ENCODE measurements around the gene CCDC157. TPM values are rescaled to one million over a fixed set of nuclear protein-coding genes. Genes with fewer than 3 reads are reported as not detected.

Gene CCDC157
- polyA plus RNA-seq, 1 of the 3 experiments (the other 2 are of a cell fraction) = 5.8 TPM

DNA sequence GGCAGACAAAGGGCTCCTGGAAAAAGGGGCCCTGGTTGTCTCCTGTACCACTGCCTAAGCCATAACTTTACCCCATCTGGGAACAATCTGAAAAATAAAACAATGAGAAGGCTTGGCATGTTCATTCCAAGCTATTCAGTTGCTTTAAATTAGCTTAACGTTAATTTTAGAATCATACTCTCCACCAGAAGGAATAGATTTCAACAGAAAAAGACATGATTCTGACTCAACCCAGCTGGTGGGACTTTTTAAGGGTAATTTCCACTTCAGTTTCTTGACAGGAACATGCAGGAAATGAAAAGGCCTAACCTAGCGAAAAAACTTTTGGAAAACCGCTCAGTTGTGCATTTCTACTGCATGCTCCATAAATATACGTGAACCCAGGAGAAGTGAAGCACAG is 8.0 kb upstream of the CCDC157 start:
- no peak for DNase-seq
- POLR2A ChIA-PET = no interaction called here
- WGBS (ENCODE audit: low lambda C conversion rate) = 81% methylated on average over 4 of the region's 4 CpGs
- no peak overlapping the region for H3K4me3 ChIP-seq (ENCODE audit: low read depth in 2 of 2, low read length in 1 of 2)
- H3K9me3 ChIP-seq = no peaks in the 10 kb centered on the region
- H3K36me3 ChIP-seq (replicated peaks in 1 of 2; ENCODE audit: control insufficient read depth in 1 of 2, insufficient read depth in 2 of 2, low read length in 1 of 2) = peaks cover 64 to 77% of the 10 kb centered on the region in 2 experiments
- H3K27me3 ChIP-seq (ENCODE audit: insufficient read depth) = no peaks in the 10 kb centered on the region
- H3K27ac ChIP-seq (ENCODE audit: low read depth in 2 of 2, low read length in 1 of 2) = no peak overlapping the region
- no peak overlapping the region for H3K4me2 ChIP-seq
- no peaks in the 10 kb centered on the region for H3K4me1 ChIP-seq (ENCODE audit: control insufficient read depth in 1 of 2, insufficient read depth in 2 of 2, low read depth in 1 of 2, low read length in 1 of 2)
- peaks cover 66% of the 10 kb centered on the region for H3K79me2 ChIP-seq (ENCODE audit: insufficient read depth)
- H2AFZ ChIP-seq (ENCODE audit: low read depth) = no peak overlapping the region
- TF ChIP-seq SMC3 (IDR thresholded peaks at IDR 0.05; ENCODE audit: low read depth, low read length) = no peak
- TF ChIP-seq TCF12 (IDR thresholded peaks at IDR 0.05) = no peak
- no peak for TF ChIP-seq SIN3A (IDR thresholded peaks at IDR 0.05; ENCODE audit: borderline replicate concordance, low read depth, low read length)
- no peak for TF ChIP-seq FOXJ3 (CRISPR knock-in tag; IDR thresholded peaks at IDR 0.05)
- TF ChIP-seq, protein P1, sequence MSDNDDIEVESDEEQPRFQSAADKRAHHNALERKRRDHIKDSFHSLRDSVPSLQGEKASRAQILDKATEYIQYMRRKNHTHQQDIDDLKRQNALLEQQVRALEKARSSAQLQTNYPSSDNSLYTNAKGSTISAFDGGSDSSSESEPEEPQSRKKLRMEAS (IDR thresholded peaks at IDR 0.05; ENCODE audit: low read depth) = no peak
- TF ChIP-seq, protein P2, sequence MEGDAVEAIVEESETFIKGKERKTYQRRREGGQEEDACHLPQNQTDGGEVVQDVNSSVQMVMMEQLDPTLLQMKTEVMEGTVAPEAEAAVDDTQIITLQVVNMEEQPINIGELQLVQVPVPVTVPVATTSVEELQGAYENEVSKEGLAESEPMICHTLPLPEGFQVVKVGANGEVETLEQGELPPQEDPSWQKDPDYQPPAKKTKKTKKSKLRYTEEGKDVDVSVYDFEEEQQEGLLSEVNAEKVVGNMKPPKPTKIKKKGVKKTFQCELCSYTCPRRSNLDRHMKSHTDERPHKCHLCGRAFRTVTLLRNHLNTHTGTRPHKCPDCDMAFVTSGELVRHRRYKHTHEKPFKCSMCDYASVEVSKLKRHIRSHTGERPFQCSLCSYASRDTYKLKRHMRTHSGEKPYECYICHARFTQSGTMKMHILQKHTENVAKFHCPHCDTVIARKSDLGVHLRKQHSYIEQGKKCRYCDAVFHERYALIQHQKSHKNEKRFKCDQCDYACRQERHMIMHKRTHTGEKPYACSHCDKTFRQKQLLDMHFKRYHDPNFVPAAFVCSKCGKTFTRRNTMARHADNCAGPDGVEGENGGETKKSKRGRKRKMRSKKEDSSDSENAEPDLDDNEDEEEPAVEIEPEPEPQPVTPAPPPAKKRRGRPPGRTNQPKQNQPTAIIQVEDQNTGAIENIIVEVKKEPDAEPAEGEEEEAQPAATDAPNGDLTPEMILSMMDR (IDR thresholded peaks at IDR 0.05) = no peak
- TF ChIP-seq GATA2 (CRISPR knock-in tag; IDR thresholded peaks at IDR 0.05) = no peak
- TF ChIP-seq, protein P3, sequence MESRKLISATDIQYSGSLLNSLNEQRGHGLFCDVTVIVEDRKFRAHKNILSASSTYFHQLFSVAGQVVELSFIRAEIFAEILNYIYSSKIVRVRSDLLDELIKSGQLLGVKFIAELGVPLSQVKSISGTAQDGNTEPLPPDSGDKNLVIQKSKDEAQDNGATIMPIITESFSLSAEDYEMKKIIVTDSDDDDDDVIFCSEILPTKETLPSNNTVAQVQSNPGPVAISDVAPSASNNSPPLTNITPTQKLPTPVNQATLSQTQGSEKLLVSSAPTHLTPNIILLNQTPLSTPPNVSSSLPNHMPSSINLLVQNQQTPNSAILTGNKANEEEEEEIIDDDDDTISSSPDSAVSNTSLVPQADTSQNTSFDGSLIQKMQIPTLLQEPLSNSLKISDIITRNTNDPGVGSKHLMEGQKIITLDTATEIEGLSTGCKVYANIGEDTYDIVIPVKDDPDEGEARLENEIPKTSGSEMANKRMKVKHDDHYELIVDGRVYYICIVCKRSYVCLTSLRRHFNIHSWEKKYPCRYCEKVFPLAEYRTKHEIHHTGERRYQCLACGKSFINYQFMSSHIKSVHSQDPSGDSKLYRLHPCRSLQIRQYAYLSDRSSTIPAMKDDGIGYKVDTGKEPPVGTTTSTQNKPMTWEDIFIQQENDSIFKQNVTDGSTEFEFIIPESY (IDR thresholded peaks at IDR 0.05; ENCODE audit: borderline replicate concordance, low read depth) = no peak
- peaks cover 42% of the 10 kb centered on the region for H4K20me1 ChIP-seq (ENCODE audit: insufficient read depth)
- no peaks in the 10 kb centered on the region for H3K9me2 ChIP-seq
- H3K9ac ChIP-seq = no peak overlapping the region
- CTCF ChIA-PET = interaction anchor here (1.3 to 1.4 kb wide), 2 partner anchors 61 kb away, joined by 3 to 4 read pairs; no protein-coding TSS in a partner anchor
- H3F3A ChIP-seq (replicated peaks; ENCODE audit: insufficient read depth) = peaks cover 4% of the 10 kb centered on the region

DNA sequence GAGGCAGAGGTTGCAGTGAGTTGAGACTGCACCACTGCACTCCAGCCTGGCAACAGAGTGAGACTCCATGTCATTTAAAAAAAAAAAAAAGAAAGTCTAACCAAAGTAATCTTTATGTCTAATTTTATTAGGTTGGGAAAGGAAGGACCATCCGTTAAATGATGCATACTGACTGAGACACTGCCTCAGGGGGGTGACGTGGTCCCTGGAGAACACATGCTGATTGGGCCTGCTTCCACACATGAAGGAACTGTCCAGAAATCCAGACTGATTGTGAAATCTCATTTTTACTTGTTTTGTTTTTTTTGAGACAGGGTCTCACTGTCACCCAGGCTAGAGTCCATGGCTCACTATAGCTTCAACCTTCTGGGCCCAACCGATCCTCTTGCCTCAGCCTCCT is 5.6 kb upstream of the CCDC157 start:
- POLR2A ChIA-PET = no interaction called here
- DNase-seq = no peak
- TF ChIP-seq FOSL2 (IDR thresholded peaks at IDR 0.05; ENCODE audit: borderline replicate concordance, low read depth) (no peak), RCOR1 (IDR thresholded peaks at IDR 0.05; ENCODE audit: low read length) (no peak), FOXM1 (IDR thresholded peaks at IDR 0.05; ENCODE audit: low read depth) (no peak), NRF1 (IDR thresholded peaks at IDR 0.05; ENCODE audit: low read depth, low read length) (no peak), RFX5 (IDR thresholded peaks at IDR 0.05; ENCODE audit: low read length) (no peak), EP300 (IDR thresholded peaks at IDR 0.05; ENCODE audit: borderline replicate concordance in 1 of 2, low read depth in 1 of 2, low read length in 1 of 2) (no peak), FOXJ3 (CRISPR knock-in tag; IDR thresholded peaks at IDR 0.05) (no peak), YY1 (IDR thresholded peaks at IDR 0.05; ENCODE audit: low read depth) (no peak), JUND (IDR thresholded peaks at IDR 0.05) (no peak), TAF1 (IDR thresholded peaks at IDR 0.05; ENCODE audit: borderline replicate concordance, low read depth, low read length) (no peak), GATA2 (CRISPR knock-in tag; IDR thresholded peaks at IDR 0.05) (no peak)
- TF ChIP-seq, protein P2 (IDR thresholded peaks at IDR 0.05) = no peak
- TF ChIP-seq, protein P3 (IDR thresholded peaks at IDR 0.05; ENCODE audit: borderline replicate concordance, low read depth) = no peak
- TF ChIP-seq, protein P4, sequence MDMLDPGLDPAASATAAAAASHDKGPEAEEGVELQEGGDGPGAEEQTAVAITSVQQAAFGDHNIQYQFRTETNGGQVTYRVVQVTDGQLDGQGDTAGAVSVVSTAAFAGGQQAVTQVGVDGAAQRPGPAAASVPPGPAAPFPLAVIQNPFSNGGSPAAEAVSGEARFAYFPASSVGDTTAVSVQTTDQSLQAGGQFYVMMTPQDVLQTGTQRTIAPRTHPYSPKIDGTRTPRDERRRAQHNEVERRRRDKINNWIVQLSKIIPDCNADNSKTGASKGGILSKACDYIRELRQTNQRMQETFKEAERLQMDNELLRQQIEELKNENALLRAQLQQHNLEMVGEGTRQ (IDR thresholded peaks at IDR 0.05; ENCODE audit: borderline replicate concordance, low read depth, low read length) = no peak

More for the DNA sequence above, 5.6 kb upstream of the CCDC157 start:
- no peak overlapping the region for H3K4me2 ChIP-seq
- H3F3A ChIP-seq (replicated peaks; ENCODE audit: insufficient read depth) = peaks cover 4% of the 10 kb centered on the region
- no peaks in the 10 kb centered on the region for H3K9me2 ChIP-seq
- peaks cover 5 to 12% of the 10 kb centered on the region in 2 experiments; a peak in 2 of 4 replicates for H3K4me1 ChIP-seq (ENCODE audit: control insufficient read depth in 1 of 2, insufficient read depth in 2 of 2, low read depth in 1 of 2, low read length in 1 of 2)
- H3K4me3 ChIP-seq (ENCODE audit: low read depth in 2 of 2, low read length in 1 of 2) = no peak overlapping the region
- no peak overlapping the region for H3K27ac ChIP-seq (ENCODE audit: low read depth in 2 of 2, low read length in 1 of 2)
- H4K20me1 ChIP-seq (ENCODE audit: insufficient read depth) = peaks cover 66% of the 10 kb centered on the region
- 97% methylated on average over 3 of the region's 3 CpGs for WGBS (ENCODE audit: low lambda C conversion rate)
- CTCF ChIA-PET = no interaction called here
- H3K79me2 ChIP-seq (ENCODE audit: insufficient read depth) = peaks cover 90% of the 10 kb centered on the region
- no peaks in the 10 kb centered on the region for H3K9me3 ChIP-seq
- no peak overlapping the region for H2AFZ ChIP-seq (ENCODE audit: low read depth)
- H3K9ac ChIP-seq = no peak overlapping the region
- H3K27me3 ChIP-seq (ENCODE audit: insufficient read depth) = no peaks in the 10 kb centered on the region
- H3K36me3 ChIP-seq (replicated peaks in 1 of 2; ENCODE audit: control insufficient read depth in 1 of 2, insufficient read depth in 2 of 2, low read length in 1 of 2) = peaks cover 40 to 57% of the 10 kb centered on the region in 2 experiments
